Measurements from ENCODE around the gene CANX. TPM values are rescaled to one million over a fixed set of nuclear protein-coding genes. Genes with fewer than 3 reads are reported as not detected.

The CANX gene
- total RNA-seq, 1 experiment from 2014 or later, result 766 TPM

GRCh38 chr5:179696603-179697002, 2.2 kb upstream of the CANX start:
- Histone ChIP-seq H3K4me1 (ENCODE audit: control insufficient read depth in 1 of 2, insufficient read depth in 2 of 2, low read length in 2 of 2) (peaks cover 7 to 34% of the 10 kb centered on the region in 2 experiments; a peak in 3 of 4 replicates), H3K27ac (ENCODE audit: low read depth, low read length) (no peak overlapping the region), H3K9me3 (ENCODE audit: control insufficient read depth in 1 of 2, insufficient read depth in 1 of 2, low read depth in 1 of 2, low read length in 2 of 2) (no peaks in the 10 kb centered on the region), H3K79me2 (ENCODE audit: insufficient read depth, low read length) (peaks cover 28% of the 10 kb centered on the region), H3K36me3 (ENCODE audit: control insufficient read depth in 1 of 2, insufficient read depth in 2 of 2, low read length in 2 of 2) (peaks cover 0 to 8% of the 10 kb centered on the region in 2 experiments; a peak in 1 of 4 replicates), H2AFZ (ENCODE audit: low read depth, low read length, poor library complexity, severe bottlenecking) (no peak overlapping the region), H3K4me3 (replicated peaks in 1 of 2; ENCODE audit: low read depth in 1 of 2, low read length in 2 of 2) (no peak overlapping the region), H3K4me2 (ENCODE audit: low read length) (no peak overlapping the region), H3K27me3 (ENCODE audit: insufficient read depth, low read length) (no peaks in the 10 kb centered on the region), H3K9me2 (ENCODE audit: insufficient read depth) (no peaks in the 10 kb centered on the region), H3K9ac (ENCODE audit: low read length) (no peak overlapping the region), H4K20me1 (ENCODE audit: insufficient read depth) (peaks cover 3% of the 10 kb centered on the region; the same call in 1 of the 2 replicates)
- no TSS peak for BruUV-seq (replicated peaks)
- intact Hi-C loops (cut with micrococcal nuclease), result no loop called here
- ChIA-PET RAD21 (ENCODE audit: low non-redundant PET in 1 of 2, low total read pairs in 2 of 2, uncharacterized antibody in 2 of 2, unreplicated experiment in 2 of 2) (no interaction called here), POLR2A (interaction anchor here (1.7 kb wide), 1 partner anchor 73 kb away, joined by 9 read pairs; the partner anchor contains the start of gene HNRNPH1), CTCF (no interaction called here)
- no peak for TF ChIP-seq CTCF (IDR thresholded peaks at IDR 0.05 in 2 of 3, conservative IDR thresholded peaks at IDR 0.05 in 1 of 3; ENCODE audit: borderline replicate concordance in 1 of 3, insufficient read depth in 1 of 3, low read depth in 2 of 3, low read length in 2 of 3)
- no peak for TF ChIP-seq JUND (IDR thresholded peaks at IDR 0.05)
- no peak for TF ChIP-seq EZH2 (IDR thresholded peaks at IDR 0.05)
- TF ChIP-seq, protein P1, sequence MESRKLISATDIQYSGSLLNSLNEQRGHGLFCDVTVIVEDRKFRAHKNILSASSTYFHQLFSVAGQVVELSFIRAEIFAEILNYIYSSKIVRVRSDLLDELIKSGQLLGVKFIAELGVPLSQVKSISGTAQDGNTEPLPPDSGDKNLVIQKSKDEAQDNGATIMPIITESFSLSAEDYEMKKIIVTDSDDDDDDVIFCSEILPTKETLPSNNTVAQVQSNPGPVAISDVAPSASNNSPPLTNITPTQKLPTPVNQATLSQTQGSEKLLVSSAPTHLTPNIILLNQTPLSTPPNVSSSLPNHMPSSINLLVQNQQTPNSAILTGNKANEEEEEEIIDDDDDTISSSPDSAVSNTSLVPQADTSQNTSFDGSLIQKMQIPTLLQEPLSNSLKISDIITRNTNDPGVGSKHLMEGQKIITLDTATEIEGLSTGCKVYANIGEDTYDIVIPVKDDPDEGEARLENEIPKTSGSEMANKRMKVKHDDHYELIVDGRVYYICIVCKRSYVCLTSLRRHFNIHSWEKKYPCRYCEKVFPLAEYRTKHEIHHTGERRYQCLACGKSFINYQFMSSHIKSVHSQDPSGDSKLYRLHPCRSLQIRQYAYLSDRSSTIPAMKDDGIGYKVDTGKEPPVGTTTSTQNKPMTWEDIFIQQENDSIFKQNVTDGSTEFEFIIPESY (IDR thresholded peaks at IDR 0.05; ENCODE audit: extremely low read depth, insufficient replicate concordance, low read length), result no peak
- TF ChIP-seq ZNF274 (IDR thresholded peaks at IDR 0.05; ENCODE audit: low read depth, low read length), result no peak
- no peak for TF ChIP-seq POLR2AphosphoS5 (IDR thresholded peaks at IDR 0.05; ENCODE audit: low read depth, low read length)
- no peak for TF ChIP-seq FOSL1 (IDR thresholded peaks at IDR 0.05; ENCODE audit: low read depth)
- no peak for TF ChIP-seq TCF7L2 (IDR thresholded peaks at IDR 0.05; ENCODE audit: borderline replicate concordance, extremely low read depth, insufficient read depth, insufficient read length)
- no peak for TF ChIP-seq EZH2phosphoT487 (IDR thresholded peaks at IDR 0.05; ENCODE audit: borderline replicate concordance)
- no peak for TF ChIP-seq CEBPB (IDR thresholded peaks at IDR 0.05; ENCODE audit: low read depth)
- no peak for TF ChIP-seq POLR2A (IDR thresholded peaks at IDR 0.05; ENCODE audit: borderline replicate concordance, extremely low read depth, insufficient read depth, insufficient read length)
- no peak for TF ChIP-seq REST (IDR thresholded peaks at IDR 0.05; ENCODE audit: low read depth)
- no peak for TF ChIP-seq ATF3 (IDR thresholded peaks at IDR 0.05)
- no peak for TF ChIP-seq ZFX (IDR thresholded peaks at IDR 0.05)
- no peak for TF ChIP-seq CBX3 (IDR thresholded peaks at IDR 0.05; ENCODE audit: low read depth)
- no peak for TF ChIP-seq RAD21 (IDR thresholded peaks at IDR 0.05; ENCODE audit: low read depth)
- ATAC-seq (no peak), DNase-seq (ENCODE audit: low read depth, low spot score) (no peak)

Measured in HCT116 (cell line).